GM13977 (cell line): ENCODE measurements around the gene RGSL1.
"Not testable (repeated sequence)": the region's sequence is repeated elsewhere in the genome, so short reads cannot be mapped to it uniquely, and the experiment has no call there.

Source experiments
- DNase-seq: peaks from one replicate; pipeline ENCODE4 v3.0.0; 2012; ENCODE audit warnings: low spot score
- in situ Hi-C: fragments of 300-500 bp; cut with MboI; formaldehyde crosslinking; loops from one replicate; pipeline ENCODE4 v1.12.0; 2022; ENCODE audit warnings: low sequenced_read_pairs, low pct_unique_long_range_greater_than_20kb, mixed read lengths, inconsistent platforms; ENCODE audit not compliant: unreplicated experiment
- TF ChIP-seq, protein P1 (sequence below): IDR thresholded peaks from 2 replicates; pipeline ENCODE4 v1.5.1; 2012; ENCODE audit warnings: mild to moderate bottlenecking, control low read depth; ENCODE audit not compliant: insufficient read depth; ENCODE audit errors: extremely low read depth, missing control alignments

Gene RGSL1

DNA sequence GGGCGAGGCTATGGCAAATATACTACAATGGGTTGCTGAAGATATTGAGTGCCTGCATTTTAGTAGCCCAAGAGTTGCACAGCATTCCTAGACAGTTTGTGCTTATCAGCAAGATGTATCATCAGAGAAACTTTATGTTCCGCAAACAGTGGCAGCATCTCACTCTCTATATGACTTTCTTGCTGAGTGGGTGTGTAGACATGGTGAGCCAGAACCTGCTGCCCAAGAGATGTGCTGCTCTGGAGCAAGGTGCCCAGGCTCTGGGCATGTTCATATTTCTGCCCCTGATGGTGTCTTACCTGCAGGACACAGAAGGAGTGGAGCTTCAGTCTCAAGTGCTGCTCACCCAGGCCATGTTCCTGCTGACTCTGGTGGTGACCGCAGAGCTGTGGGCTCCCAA, 8.2 kb upstream of the RGSL1 start:
- TF ChIP-seq, protein P1, sequence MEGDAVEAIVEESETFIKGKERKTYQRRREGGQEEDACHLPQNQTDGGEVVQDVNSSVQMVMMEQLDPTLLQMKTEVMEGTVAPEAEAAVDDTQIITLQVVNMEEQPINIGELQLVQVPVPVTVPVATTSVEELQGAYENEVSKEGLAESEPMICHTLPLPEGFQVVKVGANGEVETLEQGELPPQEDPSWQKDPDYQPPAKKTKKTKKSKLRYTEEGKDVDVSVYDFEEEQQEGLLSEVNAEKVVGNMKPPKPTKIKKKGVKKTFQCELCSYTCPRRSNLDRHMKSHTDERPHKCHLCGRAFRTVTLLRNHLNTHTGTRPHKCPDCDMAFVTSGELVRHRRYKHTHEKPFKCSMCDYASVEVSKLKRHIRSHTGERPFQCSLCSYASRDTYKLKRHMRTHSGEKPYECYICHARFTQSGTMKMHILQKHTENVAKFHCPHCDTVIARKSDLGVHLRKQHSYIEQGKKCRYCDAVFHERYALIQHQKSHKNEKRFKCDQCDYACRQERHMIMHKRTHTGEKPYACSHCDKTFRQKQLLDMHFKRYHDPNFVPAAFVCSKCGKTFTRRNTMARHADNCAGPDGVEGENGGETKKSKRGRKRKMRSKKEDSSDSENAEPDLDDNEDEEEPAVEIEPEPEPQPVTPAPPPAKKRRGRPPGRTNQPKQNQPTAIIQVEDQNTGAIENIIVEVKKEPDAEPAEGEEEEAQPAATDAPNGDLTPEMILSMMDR = no peak
- in situ Hi-C loops = loop anchor here (10.0 kb wide), 2 partner anchors 143 to 343 kb away; partner anchors contain the start of genes NPL and RNASEL
- DNase-seq = no peak

DNA sequence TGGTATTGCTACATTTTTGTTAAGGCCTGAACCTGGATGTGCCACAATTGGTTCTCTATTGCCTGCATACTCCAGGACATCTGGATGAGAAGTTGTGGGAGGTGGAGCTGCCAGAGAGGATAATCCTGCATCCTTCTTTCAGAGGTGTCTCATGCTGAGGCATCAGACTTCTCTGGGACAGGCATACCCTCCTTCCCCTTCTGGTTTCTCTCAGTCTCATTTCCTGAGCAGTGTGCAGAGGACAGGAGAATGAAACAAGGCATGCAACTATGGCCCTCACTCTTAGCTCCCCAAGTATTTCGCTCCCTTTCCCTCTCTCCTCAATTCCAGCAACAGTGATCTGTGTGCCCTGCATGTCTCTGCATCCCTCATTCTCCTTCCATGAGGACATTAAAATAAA, 7.6 kb upstream of the RGSL1 start:
- no peak for DNase-seq
- in situ Hi-C loops = loop anchor here (10.0 kb wide), 2 partner anchors 142 to 342 kb away; partner anchors contain the start of genes NPL and RNASEL
- TF ChIP-seq, protein P1 = no peak

DNA sequence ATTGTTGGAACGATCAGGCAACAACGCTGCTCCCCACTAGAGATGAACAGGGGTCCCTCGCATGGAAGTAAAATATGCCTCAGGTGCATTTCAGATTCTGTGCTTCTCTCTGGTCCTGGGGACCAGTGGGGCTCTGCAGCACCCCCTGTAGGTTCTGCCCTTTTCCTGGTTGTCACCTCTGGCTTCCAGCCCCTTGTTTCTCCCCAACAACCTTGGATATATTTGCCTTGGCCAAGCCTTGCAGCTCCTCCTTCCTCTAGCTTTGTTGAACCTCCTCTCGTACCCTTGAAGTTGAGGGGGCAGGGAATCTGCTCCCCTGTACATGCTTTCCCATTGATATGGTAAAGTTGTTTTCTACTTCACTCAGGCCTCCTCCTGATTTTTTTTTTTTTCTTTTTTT, 5.4 kb upstream of the RGSL1 start:
- in situ Hi-C loops = loop anchor here (10.0 kb wide), 2 partner anchors 140 to 340 kb away; partner anchors contain the start of genes NPL and RNASEL
- no peak for DNase-seq
- TF ChIP-seq, protein P1 = peak; percentile 36

DNA sequence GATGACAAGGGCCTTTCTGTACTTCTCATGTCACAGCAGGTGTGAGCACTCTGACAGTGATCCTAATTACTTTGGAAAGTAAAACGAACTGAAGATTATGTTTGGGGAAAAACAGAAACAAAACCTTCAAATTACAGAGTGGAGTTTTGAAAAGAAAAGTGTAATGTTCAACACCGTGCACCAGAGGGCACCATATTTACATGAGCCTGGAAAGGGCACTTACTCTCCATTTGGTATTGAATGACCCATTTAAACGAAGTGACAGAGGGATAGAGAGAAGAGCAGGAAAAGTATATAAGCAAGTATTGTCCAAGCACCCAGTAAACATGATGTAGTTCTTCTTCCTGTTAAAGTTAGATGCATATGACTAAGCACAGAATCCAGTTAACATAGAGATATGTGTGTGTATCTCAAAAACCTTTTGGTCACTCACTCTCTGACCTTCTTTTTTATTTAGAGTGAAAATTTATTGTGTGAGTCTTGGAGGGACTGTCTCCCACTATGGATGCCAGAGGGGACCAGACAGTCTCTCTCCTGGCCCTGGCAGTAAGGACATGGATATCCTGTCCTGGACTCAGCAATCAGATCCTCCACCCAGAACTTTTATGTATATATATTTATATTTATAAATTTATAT, 3.8 kb upstream of the RGSL1 start:
- in situ Hi-C loops = loop anchor here (10.0 kb wide), 2 partner anchors 139 to 339 kb away; partner anchors contain the start of genes NPL and RNASEL
- peak; percentile 71 for DNase-seq
- TF ChIP-seq, protein P1 = peak; percentile 62

DNA sequence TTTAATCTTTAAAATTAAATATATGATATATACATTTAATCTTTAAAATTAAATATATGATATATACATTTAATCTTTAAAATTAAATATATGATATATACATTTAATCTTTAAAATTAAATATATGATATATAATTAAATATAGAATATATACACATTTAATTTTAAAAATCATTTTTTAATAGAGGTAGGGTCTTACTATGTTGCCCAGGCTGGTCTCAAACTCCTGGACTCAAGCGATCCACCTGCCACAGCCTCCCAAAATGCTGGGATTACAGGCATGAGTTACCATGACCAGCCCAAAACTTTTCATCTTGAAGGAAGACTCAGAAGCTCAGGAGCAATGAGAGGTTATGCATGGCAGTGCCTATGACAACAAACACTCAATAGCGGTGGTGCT, 2.8 kb upstream of the RGSL1 start:
- not testable (repeated sequence) for DNase-seq
- in situ Hi-C loops = loop anchor here (10.0 kb wide), 2 partner anchors 138 to 338 kb away; partner anchors contain the start of genes NPL and RNASEL

DNA sequence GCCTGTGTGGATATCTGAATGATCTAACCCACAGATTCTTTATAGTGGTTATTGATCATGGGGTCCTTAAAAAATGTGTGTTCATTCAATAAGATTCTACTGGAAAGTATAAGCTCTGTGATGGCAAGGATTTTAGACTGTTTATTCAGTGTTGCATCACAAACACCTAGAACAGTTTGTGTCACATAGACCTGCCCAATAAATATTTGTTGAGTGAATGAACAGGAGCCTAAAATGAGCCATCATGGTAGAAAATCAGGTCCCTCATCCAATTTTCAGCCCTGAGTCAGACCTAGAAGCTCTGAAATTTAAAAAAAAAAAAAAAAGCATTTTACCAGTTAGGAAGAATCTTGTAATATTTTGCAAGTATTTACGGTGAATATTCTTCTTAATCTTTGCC, 2.3 kb upstream of the RGSL1 start:
- DNase-seq = no peak
- TF ChIP-seq, protein P1 = no peak
- in situ Hi-C loops = loop anchor here (10.0 kb wide), 2 partner anchors 137 to 337 kb away; partner anchors contain the start of genes NPL and RNASEL

DNA sequence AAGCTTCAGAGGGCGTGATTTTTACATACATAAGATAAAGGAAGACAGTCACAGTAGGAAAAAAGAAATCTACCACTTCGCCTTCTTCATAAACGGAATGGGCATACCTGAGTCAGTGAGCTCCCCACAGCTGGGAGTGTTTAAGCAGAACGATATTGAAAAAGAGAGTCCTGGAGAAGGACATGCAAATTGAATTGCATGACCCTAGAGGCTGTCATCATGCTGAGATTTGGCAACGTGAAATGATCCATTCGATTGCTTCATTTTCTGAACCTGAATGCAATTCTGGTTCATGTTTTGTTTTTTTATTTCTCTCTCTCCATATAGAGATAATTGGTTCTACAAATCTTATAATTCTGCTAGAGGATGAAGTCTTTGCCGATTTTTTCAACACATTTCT, 3.7 kb downstream of the RGSL1 start:
- TF ChIP-seq, protein P1 = no peak
- DNase-seq = no peak
- in situ Hi-C loops = no loop called here
